ENCODE data around the gene PNPLA1.

The PNPLA1 gene
- total RNA-seq, result 0 to 0.97 (median 0.10) reads per million in 9 experiments

DNA sequence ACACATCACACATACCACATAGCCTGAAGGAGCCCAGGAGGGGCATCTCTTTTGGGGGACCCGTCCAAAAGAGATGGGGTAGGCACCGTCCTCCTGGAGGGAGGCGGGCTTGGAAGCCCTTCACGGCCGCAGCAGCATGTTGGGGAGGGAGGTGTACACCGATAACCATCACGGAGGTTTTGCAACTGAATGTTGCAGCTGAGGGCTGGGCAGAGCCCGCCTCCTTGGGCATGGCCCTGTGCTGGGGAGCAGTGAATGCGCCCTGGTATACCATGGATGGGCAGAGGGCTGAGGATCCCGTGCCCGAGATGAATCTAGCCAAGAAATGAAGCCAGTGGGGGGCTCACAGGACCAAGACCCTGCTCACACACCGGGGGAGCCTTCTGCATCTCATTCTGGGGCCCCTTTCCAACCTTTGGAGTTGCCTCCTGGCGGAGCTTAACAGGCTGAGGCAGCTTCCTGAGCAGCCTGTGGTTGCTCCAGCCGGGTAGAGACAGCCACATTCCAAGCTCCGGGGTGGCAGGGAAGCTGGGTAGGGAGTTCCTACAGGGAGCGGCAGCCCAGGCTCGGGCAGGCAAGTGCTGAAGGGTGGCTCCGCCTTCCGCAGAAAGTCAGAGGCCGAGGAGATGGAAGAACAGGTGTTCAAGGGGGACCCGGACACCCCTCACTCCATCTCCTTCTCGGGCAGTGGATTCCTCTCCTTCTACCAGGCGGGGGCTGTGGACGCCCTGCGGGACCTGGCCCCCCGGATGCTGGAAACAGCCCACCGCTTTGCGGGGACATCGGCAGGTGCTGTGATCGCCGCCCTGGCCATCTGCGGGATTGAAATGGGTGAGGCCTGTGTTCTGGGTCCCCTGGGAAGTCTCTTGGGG lies at the start of gene PNPLA1:
PNPLA1 (plus strand) TSS at position 227 of the 872 bp plus-strand sequence; CDS start at position 627, 400 bp downstream.
- no peak within 1 kb of the TSS for H3K4me3 Mint-ChIP-seq
- no peaks in the 10 kb centered on the region for H3K9me3 Mint-ChIP-seq
- peaks cover 2% of the 10 kb centered on the region for H3K36me3 Mint-ChIP-seq (ENCODE audit: insufficient read depth)
- peaks cover 39 to 69% of the 10 kb centered on the region in 2 donors for H3K27me3 Mint-ChIP-seq
- DNase-seq (no peak), ATAC-seq (replicated peaks) (no peak)
- H3K4me1 Mint-ChIP-seq (ENCODE audit: low read depth in 2 of 2), result no peaks in the 10 kb centered on the region
- H3K27ac Mint-ChIP-seq, result no peak within 1 kb of the TSS

- no peak overlapping the region for H3K27ac Mint-ChIP-seq
- no peak for DNase-seq
- H3K4me3 Mint-ChIP-seq, result no peak overlapping the region
- H3K27me3 Mint-ChIP-seq, result no peaks in the 10 kb centered on the region
- peaks cover 0 to 2% of the 10 kb centered on the region in 2 donors for H3K4me1 Mint-ChIP-seq (ENCODE audit: low read depth in 2 of 2)
- H3K9me3 Mint-ChIP-seq, result no peaks in the 10 kb centered on the region
- ATAC-seq (replicated peaks), result no peak
- peaks cover 61% of the 10 kb centered on the region for H3K36me3 Mint-ChIP-seq (ENCODE audit: insufficient read depth)
Measured at GRCh38 chr6:36220226-36220625, 49.6 kb upstream of the PNPLA1 start.

GRCh38 chr6:36221674-36222073 lies 48.2 kb upstream of the PNPLA1 start:
- Mint-ChIP-seq H3K27ac (no peak overlapping the region), H3K27me3 (no peaks in the 10 kb centered on the region), H3K4me1 (ENCODE audit: low read depth in 2 of 2) (peaks cover 0 to 2% of the 10 kb centered on the region in 2 donors), H3K36me3 (ENCODE audit: insufficient read depth) (peaks cover 64% of the 10 kb centered on the region), H3K9me3 (no peaks in the 10 kb centered on the region), H3K4me3 (no peak overlapping the region)
- ATAC-seq (replicated peaks) (no peak), DNase-seq (no peak)

DNA sequence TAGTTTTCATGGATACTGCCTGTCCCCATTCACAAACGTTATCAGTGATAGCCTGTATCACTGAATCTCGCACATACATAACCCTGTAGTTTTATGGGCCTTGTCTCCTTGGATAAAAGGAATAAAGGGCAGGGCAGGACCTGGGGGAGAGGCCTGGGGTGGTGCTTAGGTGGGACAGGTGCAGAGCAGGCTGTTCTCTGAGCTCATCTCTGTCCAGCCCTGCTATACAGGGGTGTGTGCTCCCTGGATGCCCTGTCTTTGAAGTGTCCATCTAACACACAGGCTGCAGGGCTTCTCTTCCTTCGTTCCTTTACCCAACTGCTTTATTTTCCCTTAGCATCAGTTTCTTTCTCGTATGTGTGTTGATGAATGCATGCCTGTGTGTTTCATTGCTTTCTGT lies 46.9 kb upstream of the PNPLA1 start:
- H3K4me1 Mint-ChIP-seq (ENCODE audit: low read depth in 2 of 2), result peaks cover 0 to 2% of the 10 kb centered on the region in 2 donors
- no peaks in the 10 kb centered on the region for H3K9me3 Mint-ChIP-seq
- H3K27me3 Mint-ChIP-seq, result no peaks in the 10 kb centered on the region
- peaks cover 65% of the 10 kb centered on the region for H3K36me3 Mint-ChIP-seq (ENCODE audit: insufficient read depth)
- H3K27ac Mint-ChIP-seq, result no peak overlapping the region
- no peak overlapping the region for H3K4me3 Mint-ChIP-seq
- DNase-seq, result no peak
- no peak for ATAC-seq (replicated peaks)

DNA sequence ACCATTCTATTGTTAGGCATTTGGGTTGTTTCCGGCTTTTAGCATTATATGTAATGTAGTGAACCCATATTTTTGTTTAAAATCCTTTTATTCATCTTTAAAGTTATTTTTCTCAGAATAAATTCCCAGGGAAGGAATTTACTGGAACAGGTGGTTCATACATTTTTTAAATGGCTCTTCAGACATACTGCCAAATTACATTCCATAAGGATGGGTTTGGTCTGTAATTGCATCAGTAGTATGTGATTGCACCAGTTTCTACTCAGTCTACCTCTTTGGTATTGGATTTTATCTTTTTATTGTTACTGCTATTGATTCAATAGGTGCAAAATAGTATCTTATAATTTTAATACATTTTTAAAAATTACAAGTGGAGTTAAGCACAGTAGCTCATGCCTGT lies 46.2 kb upstream of the PNPLA1 start:
- Mint-ChIP-seq H3K36me3 (ENCODE audit: insufficient read depth) (peaks cover 58% of the 10 kb centered on the region), H3K27me3 (no peaks in the 10 kb centered on the region), H3K27ac (no peak overlapping the region), H3K9me3 (no peaks in the 10 kb centered on the region), H3K4me3 (no peak overlapping the region), H3K4me1 (ENCODE audit: low read depth in 2 of 2) (peaks cover 0 to 2% of the 10 kb centered on the region in 2 donors)
- no peak for DNase-seq
- no peak for ATAC-seq (replicated peaks)

- peaks cover 54% of the 10 kb centered on the region for H3K36me3 Mint-ChIP-seq (ENCODE audit: insufficient read depth)
Measured at GRCh38 chr6:36224918-36225461, 44.9 kb upstream of the PNPLA1 start.

DNA sequence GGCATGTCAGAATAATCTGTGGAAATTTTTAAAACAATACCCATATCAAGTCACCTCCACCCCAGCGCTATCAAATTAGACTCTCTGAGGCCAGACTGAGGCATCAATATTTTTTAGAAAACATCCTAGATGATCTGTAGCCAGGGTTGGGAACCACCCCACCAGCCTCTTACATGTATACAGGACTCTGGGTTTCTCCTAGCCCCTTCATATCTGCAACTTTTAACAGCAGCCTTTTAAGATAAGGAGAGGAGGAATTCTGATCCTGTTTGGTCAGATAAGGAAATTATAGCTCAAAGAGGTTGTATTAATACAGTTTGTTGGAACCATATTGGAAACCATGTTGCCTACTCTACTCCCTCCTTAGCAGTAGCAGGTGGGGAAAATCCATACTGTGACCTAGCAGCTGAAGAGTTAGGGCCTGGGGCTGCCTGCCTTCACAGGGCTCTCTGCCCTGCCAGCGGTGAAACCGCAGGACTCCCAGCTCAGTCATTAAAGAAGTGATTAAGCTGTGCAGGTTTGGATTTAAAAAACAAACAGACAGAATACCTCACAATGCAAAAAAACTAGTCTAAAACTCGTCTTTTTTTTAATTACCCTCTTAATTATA lies 43.3 kb upstream of the PNPLA1 start:
- DNase-seq, result no peak
- no peak overlapping the region for H3K27ac Mint-ChIP-seq
- H3K4me3 Mint-ChIP-seq, result no peak overlapping the region
- H3K27me3 Mint-ChIP-seq, result no peaks in the 10 kb centered on the region
- H3K9me3 Mint-ChIP-seq, result no peaks in the 10 kb centered on the region
- ATAC-seq (replicated peaks), result no peak
- H3K36me3 Mint-ChIP-seq (ENCODE audit: insufficient read depth), result peaks cover 40% of the 10 kb centered on the region
- peaks cover 0 to 2% of the 10 kb centered on the region in 2 donors for H3K4me1 Mint-ChIP-seq (ENCODE audit: low read depth in 2 of 2)

More at GRCh38 chr6:36224918-36225461, 44.9 kb upstream of the PNPLA1 start:
- no peak for DNase-seq
- Mint-ChIP-seq H3K9me3 (no peaks in the 10 kb centered on the region), H3K27ac (peak overlapping the region in 1 of 2 donors; percentile 41), H3K4me1 (ENCODE audit: low read depth in 2 of 2) (peaks cover 0 to 2% of the 10 kb centered on the region in 2 donors), H3K27me3 (no peaks in the 10 kb centered on the region), H3K4me3 (no peak overlapping the region)
- ATAC-seq (replicated peaks), result no peak

DNA sequence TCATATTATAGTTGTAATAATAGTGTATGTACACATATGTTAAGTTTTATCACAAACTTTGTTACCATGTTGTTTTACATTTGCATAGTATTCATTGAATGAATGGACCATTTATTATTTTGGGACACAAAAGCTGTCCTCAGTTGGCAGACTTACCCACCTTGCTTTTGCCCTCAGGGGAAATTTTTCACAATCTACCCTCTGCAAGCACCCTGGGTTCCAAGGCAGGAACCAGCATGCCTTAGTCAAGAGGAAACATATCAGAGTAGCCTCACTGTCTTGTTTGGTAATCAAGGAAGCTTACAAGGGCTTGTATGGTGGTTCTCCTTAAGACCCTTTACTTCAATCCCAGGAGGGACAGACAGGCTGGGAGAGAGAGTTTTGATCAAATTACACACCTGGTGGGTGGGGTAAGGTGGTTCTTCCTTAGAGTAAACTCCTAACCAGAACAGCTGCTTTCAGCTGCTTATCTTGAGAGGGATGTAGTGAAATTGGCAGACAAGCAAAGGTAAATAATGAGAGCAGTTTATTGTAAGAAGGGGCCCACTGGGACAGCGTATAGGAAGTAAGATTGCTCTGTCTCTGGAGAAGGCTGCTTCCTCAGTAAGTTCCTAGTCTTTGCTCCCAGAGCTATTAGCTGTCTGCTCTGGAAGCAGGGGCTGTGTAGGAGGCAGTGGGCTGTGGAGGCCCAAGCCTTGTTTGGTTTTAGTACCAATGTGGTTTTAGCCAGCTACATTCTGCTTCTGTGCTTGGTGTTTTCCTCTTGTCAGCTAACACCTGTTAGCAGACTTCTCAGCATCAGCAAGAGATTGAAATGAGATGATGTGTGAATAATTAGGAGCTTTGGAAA lies 42.3 kb upstream of the PNPLA1 start:
- Mint-ChIP-seq H3K4me3 (no peak overlapping the region), H3K4me1 (ENCODE audit: low read depth in 2 of 2) (peaks cover 0 to 2% of the 10 kb centered on the region in 2 donors), H3K9me3 (no peaks in the 10 kb centered on the region), H3K27ac (peak overlapping the region in 1 of 2 donors; percentile 17), H3K36me3 (ENCODE audit: insufficient read depth) (peaks cover 33% of the 10 kb centered on the region), H3K27me3 (no peaks in the 10 kb centered on the region)
- no peak for DNase-seq
- ATAC-seq (replicated peaks), result no peak

DNA sequence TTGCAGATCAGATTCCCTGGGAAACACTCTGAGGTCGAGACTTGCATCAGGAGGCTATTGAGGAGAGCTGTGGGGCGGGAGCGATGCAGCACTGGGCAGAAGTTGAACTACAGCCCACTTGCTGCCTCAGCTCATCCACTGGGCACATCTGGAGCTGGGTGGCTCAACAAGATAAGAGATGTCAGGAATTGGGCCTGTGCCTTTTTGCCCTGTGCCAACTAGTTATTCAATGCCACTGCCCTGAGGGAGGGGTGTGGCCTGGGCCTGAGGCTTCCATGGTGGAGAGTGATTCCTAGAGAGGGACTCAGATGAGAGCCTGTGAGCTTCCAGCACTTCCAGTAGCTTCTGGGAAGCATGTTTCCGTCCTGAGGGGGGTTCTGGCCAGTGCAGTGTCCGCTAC lies 40.6 kb upstream of the PNPLA1 start:
- H3K9me3 Mint-ChIP-seq, result no peaks in the 10 kb centered on the region
- no peaks in the 10 kb centered on the region for H3K27me3 Mint-ChIP-seq
- H3K4me3 Mint-ChIP-seq, result no peak overlapping the region
- peaks cover 25% of the 10 kb centered on the region for H3K36me3 Mint-ChIP-seq (ENCODE audit: insufficient read depth)
- no peak overlapping the region for H3K27ac Mint-ChIP-seq
- DNase-seq (no peak), ATAC-seq (replicated peaks) (no peak)
- H3K4me1 Mint-ChIP-seq (ENCODE audit: low read depth in 2 of 2), result peaks cover 0 to 2% of the 10 kb centered on the region in 2 donors

GRCh38 chr6:36230371-36230770 lies 39.5 kb upstream of the PNPLA1 start:
- Mint-ChIP-seq H3K36me3 (ENCODE audit: insufficient read depth) (peaks cover 22% of the 10 kb centered on the region), H3K4me3 (no peak overlapping the region)

GRCh38 chr6:36232172-36232571 lies 37.7 kb upstream of the PNPLA1 start:
- Mint-ChIP-seq H3K27ac (peak overlapping the region in 1 of 2 donors; percentile 3), H3K27me3 (no peaks in the 10 kb centered on the region), H3K9me3 (no peaks in the 10 kb centered on the region), H3K36me3 (ENCODE audit: insufficient read depth) (peaks cover 14% of the 10 kb centered on the region), H3K4me3 (no peak overlapping the region), H3K4me1 (ENCODE audit: low read depth in 2 of 2) (peaks cover 3 to 8% of the 10 kb centered on the region in 2 donors)
- no peak for ATAC-seq (replicated peaks)
- DNase-seq, result no peak

More at GRCh38 chr6:36230371-36230770, 39.5 kb upstream of the PNPLA1 start:
- no peaks in the 10 kb centered on the region for H3K9me3 Mint-ChIP-seq
- no peaks in the 10 kb centered on the region for H3K27me3 Mint-ChIP-seq
- H3K4me1 Mint-ChIP-seq (ENCODE audit: low read depth in 2 of 2), result peaks cover 1 to 6% of the 10 kb centered on the region in 2 donors
- no peak for ATAC-seq (replicated peaks)
- no peak overlapping the region for H3K27ac Mint-ChIP-seq
- DNase-seq, result no peak

DNA sequence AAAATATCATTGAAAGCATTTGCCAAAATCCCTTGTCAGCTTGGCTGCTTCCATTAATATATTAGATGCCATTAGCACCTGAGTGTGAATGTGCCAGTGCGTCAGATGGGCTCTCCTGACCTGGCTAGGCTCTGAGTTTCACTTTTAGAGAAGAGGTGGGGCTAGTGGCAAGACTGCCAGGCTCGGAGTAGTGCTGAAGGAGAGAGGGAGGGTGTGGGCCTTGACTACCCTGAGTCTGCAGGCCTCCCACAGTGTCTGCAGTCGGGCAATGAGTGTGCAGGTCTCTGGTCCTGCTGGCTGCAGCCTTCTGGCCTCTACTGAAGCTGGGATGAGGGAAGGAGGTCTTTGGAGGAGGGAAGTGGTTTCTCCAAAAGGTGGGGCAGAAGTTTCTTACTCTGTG lies 34.6 kb upstream of the PNPLA1 start:
- no peak overlapping the region for H3K4me3 Mint-ChIP-seq
- H3K9me3 Mint-ChIP-seq, result no peaks in the 10 kb centered on the region
- DNase-seq, result no peak
- ATAC-seq (replicated peaks), result peak; percentile 59
- H3K27me3 Mint-ChIP-seq, result no peaks in the 10 kb centered on the region
- H3K36me3 Mint-ChIP-seq (ENCODE audit: insufficient read depth), result peaks cover 8% of the 10 kb centered on the region
- H3K27ac Mint-ChIP-seq, result no peak overlapping the region
- peaks cover 3 to 8% of the 10 kb centered on the region in 2 donors for H3K4me1 Mint-ChIP-seq (ENCODE audit: low read depth in 2 of 2)

DNA sequence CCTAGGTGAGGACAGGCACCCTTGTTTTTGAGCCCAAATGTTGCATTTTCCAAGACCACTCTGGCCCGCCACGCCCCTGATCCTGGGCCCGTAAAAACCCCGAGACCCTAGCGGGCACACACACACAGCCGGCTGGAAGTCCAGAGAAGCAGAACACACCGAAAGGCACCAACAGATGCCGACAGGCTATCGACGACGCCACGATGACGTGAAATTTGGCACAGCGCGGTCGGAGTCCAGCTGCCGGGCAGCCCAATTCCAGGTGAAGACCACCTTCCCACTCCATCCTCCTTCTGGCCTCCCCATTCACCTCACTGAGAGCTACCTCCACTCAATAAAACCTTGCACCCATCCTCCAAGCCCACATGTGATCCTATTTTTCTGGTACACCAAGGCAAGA lies 34.0 kb upstream of the PNPLA1 start:
- ATAC-seq (replicated peaks) (no peak), DNase-seq (no peak)
- Mint-ChIP-seq H3K36me3 (ENCODE audit: insufficient read depth) (peaks cover 8% of the 10 kb centered on the region), H3K4me3 (no peak overlapping the region), H3K27me3 (no peaks in the 10 kb centered on the region), H3K4me1 (ENCODE audit: low read depth in 2 of 2) (peaks cover 3 to 8% of the 10 kb centered on the region in 2 donors), H3K27ac (no peak overlapping the region), H3K9me3 (no peaks in the 10 kb centered on the region)

Measured in effector memory CD8-positive, alpha-beta T cell (primary cell).